Measurements from ENCODE around the gene PAN2.

DNA sequence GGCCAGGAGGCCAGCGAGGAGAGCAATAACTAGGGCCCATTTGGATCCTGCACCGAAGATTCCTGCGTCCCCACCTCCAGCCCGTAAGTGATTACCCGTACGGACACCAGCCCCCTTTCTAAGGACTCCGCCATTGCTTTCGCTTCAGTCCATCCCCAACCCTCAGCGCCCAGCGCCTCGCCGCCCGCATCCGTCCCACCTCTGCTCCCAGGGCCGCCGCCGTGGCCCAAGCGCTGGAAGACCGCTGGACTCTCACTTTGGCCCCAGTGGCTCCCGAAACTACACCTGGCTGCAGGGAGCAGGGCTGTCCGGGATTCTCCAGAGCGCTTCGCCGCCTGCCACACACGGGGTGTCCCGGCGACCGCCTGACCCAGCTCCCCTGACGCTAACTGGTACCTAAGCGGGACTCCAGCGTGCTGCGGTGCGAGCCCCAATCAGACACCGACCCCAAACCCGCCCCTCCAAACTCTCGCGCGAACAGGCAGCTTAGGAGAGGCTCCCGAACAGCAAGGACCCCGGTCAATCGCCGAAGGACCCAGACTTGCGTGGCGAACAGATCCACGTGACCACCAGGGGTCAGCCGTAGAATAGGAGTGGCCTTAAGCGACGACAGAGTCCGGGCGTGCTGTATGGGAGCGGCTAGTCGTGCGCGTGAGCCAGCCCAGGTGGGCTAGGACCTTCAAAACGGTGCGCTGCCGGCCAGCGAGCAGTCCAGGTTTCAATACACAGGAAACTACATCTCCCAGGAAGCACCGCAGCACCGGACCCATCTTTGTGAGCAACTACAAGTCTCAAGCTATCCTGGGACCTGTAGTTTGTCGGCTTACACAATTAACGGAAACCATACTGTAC lies 18.0 kb downstream of the PAN2 start, which contains the start of gene CNPY2:
- TF ChIP-seq, protein P1, sequence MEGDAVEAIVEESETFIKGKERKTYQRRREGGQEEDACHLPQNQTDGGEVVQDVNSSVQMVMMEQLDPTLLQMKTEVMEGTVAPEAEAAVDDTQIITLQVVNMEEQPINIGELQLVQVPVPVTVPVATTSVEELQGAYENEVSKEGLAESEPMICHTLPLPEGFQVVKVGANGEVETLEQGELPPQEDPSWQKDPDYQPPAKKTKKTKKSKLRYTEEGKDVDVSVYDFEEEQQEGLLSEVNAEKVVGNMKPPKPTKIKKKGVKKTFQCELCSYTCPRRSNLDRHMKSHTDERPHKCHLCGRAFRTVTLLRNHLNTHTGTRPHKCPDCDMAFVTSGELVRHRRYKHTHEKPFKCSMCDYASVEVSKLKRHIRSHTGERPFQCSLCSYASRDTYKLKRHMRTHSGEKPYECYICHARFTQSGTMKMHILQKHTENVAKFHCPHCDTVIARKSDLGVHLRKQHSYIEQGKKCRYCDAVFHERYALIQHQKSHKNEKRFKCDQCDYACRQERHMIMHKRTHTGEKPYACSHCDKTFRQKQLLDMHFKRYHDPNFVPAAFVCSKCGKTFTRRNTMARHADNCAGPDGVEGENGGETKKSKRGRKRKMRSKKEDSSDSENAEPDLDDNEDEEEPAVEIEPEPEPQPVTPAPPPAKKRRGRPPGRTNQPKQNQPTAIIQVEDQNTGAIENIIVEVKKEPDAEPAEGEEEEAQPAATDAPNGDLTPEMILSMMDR (IDR thresholded peaks at IDR 0.05; ENCODE audit: insufficient read depth, low read length), result no peak
- TF ChIP-seq, protein P2, sequence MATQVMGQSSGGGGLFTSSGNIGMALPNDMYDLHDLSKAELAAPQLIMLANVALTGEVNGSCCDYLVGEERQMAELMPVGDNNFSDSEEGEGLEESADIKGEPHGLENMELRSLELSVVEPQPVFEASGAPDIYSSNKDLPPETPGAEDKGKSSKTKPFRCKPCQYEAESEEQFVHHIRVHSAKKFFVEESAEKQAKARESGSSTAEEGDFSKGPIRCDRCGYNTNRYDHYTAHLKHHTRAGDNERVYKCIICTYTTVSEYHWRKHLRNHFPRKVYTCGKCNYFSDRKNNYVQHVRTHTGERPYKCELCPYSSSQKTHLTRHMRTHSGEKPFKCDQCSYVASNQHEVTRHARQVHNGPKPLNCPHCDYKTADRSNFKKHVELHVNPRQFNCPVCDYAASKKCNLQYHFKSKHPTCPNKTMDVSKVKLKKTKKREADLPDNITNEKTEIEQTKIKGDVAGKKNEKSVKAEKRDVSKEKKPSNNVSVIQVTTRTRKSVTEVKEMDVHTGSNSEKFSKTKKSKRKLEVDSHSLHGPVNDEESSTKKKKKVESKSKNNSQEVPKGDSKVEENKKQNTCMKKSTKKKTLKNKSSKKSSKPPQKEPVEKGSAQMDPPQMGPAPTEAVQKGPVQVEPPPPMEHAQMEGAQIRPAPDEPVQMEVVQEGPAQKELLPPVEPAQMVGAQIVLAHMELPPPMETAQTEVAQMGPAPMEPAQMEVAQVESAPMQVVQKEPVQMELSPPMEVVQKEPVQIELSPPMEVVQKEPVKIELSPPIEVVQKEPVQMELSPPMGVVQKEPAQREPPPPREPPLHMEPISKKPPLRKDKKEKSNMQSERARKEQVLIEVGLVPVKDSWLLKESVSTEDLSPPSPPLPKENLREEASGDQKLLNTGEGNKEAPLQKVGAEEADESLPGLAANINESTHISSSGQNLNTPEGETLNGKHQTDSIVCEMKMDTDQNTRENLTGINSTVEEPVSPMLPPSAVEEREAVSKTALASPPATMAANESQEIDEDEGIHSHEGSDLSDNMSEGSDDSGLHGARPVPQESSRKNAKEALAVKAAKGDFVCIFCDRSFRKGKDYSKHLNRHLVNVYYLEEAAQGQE (IDR thresholded peaks at IDR 0.05; ENCODE audit: insufficient replicate concordance, low read depth), result peak; percentile 46
